Cerebellar nuclear complex (tissue), 1 donor: ENCODE measurements around the gene IQCH.

Source experiments
- DNase-seq, 2 experiments: peaks; one replicate each; lab custom pipeline; 2025; lab: John Stamatoyannopoulos, UW

The IQCH gene

GRCh38 chr15:67300266-67301025 lies 45.9 kb downstream of the IQCH start:
- DNase-seq, result no peak

DNA sequence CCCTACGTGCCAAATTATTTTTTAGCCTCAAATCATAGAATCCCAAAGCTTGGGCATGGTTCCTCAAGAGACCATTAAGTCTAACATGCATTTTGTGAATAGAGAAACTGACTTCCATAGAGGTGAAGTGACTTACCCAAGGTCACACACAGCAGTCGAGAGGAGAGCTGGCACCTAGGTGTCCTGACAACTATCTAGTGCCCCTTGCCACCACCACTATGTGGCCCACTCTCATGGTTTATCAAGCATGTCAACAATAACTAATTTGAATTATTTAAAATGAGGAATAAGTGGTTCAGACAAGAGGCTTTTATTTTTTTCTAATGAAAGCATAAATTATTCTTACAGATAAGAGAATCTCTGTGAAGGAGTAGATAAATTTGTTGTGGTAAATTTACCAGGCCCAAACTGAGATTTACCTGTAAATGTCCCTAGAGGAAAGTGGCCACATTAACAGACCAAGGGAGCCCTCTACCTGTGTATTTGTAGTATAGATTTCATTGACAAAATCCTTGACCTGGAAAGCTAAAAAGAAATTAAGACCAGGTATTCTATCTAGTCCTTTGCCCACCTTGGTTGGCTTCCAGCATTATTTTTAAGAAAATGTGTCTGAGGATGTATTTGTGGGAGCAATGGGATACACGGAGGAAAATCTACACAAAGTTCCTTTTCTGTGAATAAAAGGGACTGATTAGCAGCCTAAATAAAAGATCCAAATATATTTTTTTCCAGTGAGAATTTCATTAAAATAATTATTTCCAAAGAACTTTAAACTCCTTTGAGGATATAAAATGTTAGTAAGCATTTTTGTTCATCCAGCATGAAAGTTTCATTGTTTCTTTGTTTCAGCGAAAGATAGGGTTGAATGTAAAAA lies 49.1 kb downstream of the IQCH start:
- no peak for DNase-seq

DNA sequence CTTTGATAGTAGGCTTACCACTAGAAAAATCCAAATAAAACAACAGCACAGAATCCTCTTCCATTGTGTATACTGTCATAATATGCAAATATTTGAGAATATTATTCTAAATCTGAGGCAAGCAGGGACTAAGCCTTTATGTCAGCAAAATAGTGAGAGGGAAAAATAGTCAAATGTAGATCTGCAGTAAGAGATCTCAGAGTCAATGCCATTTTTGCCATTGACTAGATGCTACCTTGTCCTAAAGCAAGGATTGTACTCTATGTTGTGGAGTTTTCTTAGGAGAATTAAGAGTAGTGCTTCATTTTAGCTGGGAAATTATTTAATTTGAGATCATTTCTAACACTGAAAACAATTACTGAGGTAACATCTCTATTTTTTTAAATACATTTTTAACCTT lies 50.2 kb downstream of the IQCH start:
- no peak for DNase-seq

GRCh38 chr15:67305506-67305905 lies 50.9 kb downstream of the IQCH start:
- DNase-seq, result no peak

DNA sequence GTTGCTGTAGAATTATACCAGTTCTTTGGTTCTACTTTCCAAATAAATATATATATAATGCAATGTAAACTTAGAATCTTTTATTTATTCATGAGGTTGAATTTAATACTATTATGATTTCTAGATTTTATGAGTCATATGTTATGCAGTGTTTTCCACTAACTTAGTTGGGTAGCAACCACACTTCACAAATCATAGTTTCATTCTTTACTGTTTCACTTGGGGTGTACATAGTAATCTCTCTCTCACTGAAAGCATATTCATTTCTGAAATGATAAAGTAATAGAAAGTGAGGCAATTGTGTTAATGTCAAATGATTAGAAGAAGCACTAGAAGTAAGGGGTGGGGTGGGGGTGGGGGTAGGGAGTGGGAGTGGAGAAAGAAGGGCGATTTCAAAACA lies 52.6 kb downstream of the IQCH start:
- DNase-seq, result no peak

- no peak for DNase-seq
Observed at GRCh38 chr15:67307889-67308597, 53.5 kb downstream of the IQCH start.

DNA sequence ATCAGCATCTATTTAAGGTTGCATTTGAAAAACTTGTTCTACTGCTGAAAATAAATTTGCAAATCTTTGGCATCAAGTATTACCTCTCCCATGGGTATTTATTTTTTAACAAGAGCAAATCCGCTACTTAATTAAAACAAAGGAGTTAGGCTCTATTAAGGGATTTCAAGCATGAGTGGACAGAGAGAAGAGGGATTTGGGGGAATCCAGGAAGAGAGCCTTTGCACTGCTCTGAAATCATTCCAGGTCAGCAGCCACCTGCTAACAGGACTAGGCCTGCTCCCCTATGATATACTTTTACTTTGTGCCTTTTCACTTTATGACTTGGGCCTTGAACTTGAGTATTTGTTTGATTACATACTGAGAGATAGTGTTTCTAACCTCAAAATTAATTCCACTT lies 57.1 kb downstream of the IQCH start:
- no peak for DNase-seq

GRCh38 chr15:67319961-67320360 lies 65.4 kb downstream of the IQCH start:
- DNase-seq, result no peak

DNA sequence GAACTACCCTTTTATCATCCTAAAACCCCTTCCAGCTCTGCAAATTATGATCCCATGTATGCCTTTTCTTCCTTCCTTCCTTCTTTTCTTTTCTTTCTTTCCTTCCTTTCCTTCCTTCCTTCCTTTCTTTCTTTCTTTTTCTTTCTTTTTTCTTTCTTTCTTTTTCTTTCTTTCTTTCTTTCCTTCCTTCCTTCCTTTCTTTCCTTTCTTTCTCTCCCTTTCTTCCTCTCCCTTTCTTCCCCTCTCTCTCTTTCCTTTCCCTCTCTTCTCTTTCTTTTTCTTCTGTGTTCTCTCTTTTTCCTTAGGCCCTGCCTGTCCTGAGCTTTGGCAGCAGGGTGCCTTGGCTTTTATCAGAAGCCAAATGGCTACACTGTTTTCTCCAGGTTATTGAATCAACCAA lies 66.8 kb downstream of the IQCH start:
- no peak for DNase-seq

GRCh38 chr15:67322481-67322880 lies 67.9 kb downstream of the IQCH start:
- no peak for DNase-seq

GRCh38 chr15:67327312-67327711 lies 72.7 kb downstream of the IQCH start:
- DNase-seq, result no peak

DNA sequence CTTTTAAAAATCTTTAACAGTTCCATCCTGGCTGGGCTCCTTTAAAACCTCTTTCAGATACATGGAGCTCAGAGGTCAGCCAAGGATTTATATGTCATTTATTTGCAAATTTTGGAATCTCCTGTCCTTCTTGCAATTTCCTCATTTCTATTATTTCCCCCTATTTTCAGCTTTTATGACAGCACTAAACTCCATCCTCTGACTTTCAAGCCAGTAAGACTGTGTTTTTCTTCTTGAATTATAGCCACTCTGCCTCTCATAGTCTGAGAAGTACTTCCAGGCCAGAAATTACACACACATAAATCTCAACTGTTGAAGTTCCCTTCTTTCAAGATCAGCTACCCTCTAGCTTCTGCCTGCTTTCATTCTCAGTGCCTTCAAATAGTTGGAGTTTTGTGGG lies 73.2 kb downstream of the IQCH start:
- DNase-seq, result no peak

DNA sequence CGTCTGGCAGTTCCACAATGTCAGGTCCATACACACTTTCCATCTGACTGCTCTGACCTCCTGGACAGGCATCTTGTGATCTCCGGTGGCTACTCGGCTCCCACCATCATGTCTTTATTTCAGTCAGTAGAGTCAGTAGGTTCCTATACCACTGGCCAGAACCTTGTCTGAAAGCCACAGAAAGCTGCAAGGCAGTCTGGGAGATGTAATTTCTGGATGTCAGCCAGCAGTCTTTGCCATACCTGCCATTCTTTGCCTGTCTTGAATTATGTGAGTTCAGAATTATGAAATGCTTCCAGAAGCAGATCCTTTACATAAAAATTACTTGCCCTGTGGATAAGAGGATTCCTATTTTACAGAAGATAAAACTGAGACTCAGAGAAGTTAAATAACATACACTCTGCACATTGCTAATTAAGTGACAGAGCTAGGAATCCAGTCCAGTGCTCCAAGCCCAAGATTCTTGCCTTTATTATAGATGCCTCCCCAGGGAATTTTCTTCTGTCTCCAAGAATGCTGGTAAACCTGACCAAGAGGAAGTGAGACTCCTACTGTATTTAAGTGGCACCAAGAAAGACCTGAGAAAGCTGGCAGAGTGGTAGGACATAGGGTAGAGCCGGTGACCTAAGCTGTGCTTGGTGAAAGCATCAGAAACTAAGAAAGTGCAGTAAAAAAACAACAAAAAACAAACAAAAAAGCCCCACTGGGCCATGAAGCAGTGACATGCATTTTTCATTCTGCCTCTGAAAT lies 75.6 kb downstream of the IQCH start:
- DNase-seq, result no peak

- no peak for DNase-seq
Observed at GRCh38 chr15:67331676-67332075, 77.1 kb downstream of the IQCH start.

DNA sequence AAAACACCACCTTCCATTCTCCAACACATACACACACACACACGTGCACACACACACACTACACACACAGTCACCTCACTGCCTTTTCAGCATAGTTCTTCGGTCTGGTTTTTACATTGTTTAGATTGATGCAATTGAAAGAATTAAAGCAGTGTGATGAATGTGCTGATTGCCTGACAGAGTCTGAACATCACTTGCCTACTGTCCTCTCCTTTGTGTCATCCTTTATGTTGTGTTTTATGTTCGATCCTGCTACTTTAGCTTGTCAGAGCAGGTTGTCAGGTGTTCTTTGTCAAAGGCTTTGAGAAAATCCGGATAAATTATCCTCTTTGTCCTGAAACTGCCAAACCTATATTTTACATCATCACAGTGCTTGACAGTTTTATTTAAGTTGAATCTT lies 80.4 kb downstream of the IQCH start:
- no peak for DNase-seq

DNA sequence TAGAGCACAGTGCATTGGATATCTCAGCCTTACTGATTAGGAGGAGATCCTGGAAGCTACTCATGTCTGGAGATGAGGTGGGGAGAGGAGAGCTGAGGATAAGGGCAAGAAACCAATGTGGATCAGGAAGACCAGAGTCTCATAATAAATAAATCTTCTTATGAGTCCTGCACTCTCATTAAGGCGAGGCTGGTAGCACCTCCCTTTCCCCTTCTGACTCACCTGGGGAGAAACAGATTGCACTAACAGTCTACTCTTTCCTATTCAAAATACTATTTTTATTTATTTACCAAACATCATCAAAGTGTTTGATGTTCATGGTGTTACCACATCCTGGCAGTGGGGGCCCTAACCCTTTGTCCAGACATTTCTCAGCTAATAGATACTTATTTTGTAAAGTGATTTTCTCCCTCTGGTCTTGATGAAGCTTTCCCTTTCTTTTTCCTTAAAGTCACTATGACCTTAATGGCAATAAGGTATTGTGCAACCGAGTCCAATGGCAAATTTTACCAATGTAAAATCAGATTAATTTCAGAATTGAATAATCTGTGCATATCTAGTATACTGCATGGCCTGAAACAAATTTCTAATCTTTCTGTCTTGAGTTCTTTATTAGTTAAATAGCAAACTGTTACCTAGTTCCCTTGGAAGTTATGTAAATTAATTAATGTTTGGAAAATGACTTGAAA lies 81.1 kb downstream of the IQCH start:
- DNase-seq, result no peak

- DNase-seq, result no peak
Observed at GRCh38 chr15:67340630-67341029, 86.0 kb downstream of the IQCH start.

DNA sequence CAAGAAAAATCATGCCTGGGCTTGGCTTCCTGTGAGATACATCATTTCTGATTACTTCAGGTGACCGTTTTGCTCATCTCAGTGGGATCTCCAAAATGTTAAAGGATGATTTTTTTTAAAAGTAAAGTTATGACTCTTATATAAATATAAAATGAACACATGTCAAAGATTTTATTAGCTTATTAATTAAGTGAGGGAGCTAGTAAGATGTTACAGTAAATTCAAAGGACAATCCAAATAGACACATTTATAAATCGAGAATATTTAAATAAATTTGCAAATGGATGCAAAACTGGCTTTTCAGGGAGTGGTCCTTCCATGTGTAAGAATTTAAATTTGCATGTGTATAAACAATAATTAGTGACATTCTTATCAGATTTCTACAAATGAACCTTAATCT lies 87.0 kb downstream of the IQCH start:
- no peak for DNase-seq

- no peak for DNase-seq
Observed at GRCh38 chr15:67343206-67343605, 88.6 kb downstream of the IQCH start.

- DNase-seq, result no peak
Observed at GRCh38 chr15:67349634-67350033, 95.0 kb downstream of the IQCH start.

DNA sequence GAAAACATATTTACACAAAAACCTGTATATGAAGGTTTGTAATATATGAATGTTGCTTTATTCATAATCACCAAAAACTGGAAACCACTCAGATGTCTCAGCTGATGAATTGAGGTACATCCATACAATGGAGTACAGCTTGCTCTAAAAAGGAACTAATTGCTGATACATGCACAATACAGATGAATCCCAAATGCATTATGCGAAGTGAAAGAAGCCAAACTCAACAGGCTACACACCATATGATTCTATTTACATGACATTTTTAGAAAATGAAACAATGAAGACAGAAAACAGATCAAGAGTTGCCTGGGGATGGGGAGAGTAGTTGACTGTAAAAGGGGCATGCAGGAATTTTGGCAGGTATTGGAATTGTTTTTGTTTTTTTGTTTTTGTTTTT lies 95.5 kb downstream of the IQCH start:
- DNase-seq, result no peak
